Transverse colon (tissue), 4 donors: ENCODE measurements around the gene ADGRA3. TPM values are rescaled to one million over a fixed set of nuclear protein-coding genes. Genes with fewer than 3 reads are reported as not detected.

ENCODE experiments used
- DNase-seq: peaks from one replicate; pipeline ENCODE4 v3.0.0-alpha.2; 2019
- H3K27ac ChIP-seq, 4 donors: fragments of 200-600 bp; sonication (generic); 2 replicates each; pipeline ENCODE4 v1.5.1; 2016 to 2018; ENCODE audit warnings: inconsistent platforms in 4 of 4
- H3K27me3 ChIP-seq: fragments of 200-600 bp; sonication (generic); 2 replicates; pipeline ENCODE4 v1.5.1; 2017; ENCODE audit warnings: inconsistent platforms
- H3K36me3 ChIP-seq, 4 donors: fragments of 200-600 bp; sonication (generic); 2 replicates each; pipeline ENCODE4 v1.5.1; 2017 to 2019; ENCODE audit warnings: inconsistent platforms in 4 of 4
- H3K4me1 ChIP-seq, 4 donors: fragments of 200-600 bp; sonication (generic); 2 replicates each; pipeline ENCODE4 v1.5.1; 2017 to 2020; ENCODE audit warnings: inconsistent platforms in 4 of 4
- H3K4me3 ChIP-seq, 4 donors: fragments of 200-600 bp; sonication (generic); 1 replicate in 1 of 4; 2 replicates in 3 of 4; pipeline versions ENCODE4 v1.5.1 to v1.6.1; 2017 to 2019; ENCODE audit warnings: inconsistent platforms in 4 of 4
- H3K9me3 ChIP-seq, 2 donors: fragments of 200-600 bp; sonication (generic); 2 replicates each; pipeline ENCODE4 v1.5.1; 2017 to 2019; ENCODE audit warnings: inconsistent platforms in 2 of 2
- CTCF ChIP-seq, 5 experiments: fragments of 200-600 bp in 3 of 5; fragments of 450-650 bp in 2 of 5; sonication (generic) in 3 of 5; IDR thresholded peaks; 1 replicate in 2 of 5; 2 replicates in 3 of 5; pipeline ENCODE4 v1.5.1; 2016 to 2017; ENCODE audit warnings: antibody characterized with exemption in 5 of 5, inconsistent platforms in 3 of 5, mild to moderate bottlenecking in 2 of 5, moderate library complexity in 1 of 5
- EP300 ChIP-seq: sonication (generic); formaldehyde crosslinking; IDR thresholded peaks from one replicate; pipeline ENCODE4 v1.6.1; 2017; ENCODE audit warnings: antibody characterized with exemption, low read depth
- POLR2A ChIP-seq: fragments of 450-650 bp; IDR thresholded peaks from one replicate; pipeline ENCODE4 v1.6.1; 2016; ENCODE audit warnings: antibody characterized with exemption, mild to moderate bottlenecking, moderate library complexity
- POLR2AphosphoS5 ChIP-seq, 3 donors: sonication (generic); formaldehyde crosslinking; IDR thresholded peaks; one replicate each; pipeline ENCODE4 v1.6.1; 2016; ENCODE audit warnings: antibody characterized with exemption in 3 of 3
- WGBS, 2 donors: methylation state at CpG; one replicate each; pipeline ENCODE4 v1.1.5; 2018; ENCODE audit warnings: low coverage in 1 of 2; 5-methylcytosine and 5-hydroxymethylcytosine counted together
- in situ Hi-C, 4 donors: fragments of 200-750 bp; cut with MboI; loops; one replicate each; pipeline versions ENCODE4 v1.15.0 to v1.15.1; 2017; ENCODE audit warnings: low sequenced_read_pairs in 3 of 4, low pct_ligation_motif_present in 1 of 4, low pct_unique_long_range_greater_than_20kb in 1 of 4
- intact Hi-C: fragments of 100-400 bp; cut with DNase I; formaldehyde crosslinking; loops from one replicate; pipeline ENCODE4 v1.15.1; 2023; ENCODE audit warnings: low total_unique reads
- total RNA-seq, 4 donors: library from RNA; depleted of rRNA; stranded (reverse); fragments of >200 nt; gene quantifications; one replicate each; pipeline ENCODE4 v1.1.0, GENCODE V29; 2016

The ADGRA3 gene
- total RNA-seq, result 100 to 1,000 TPM in 1 of 4 donors, 10 to 100 TPM in 3; 76.7 to 126 (median 91.1) TPM

GRCh38 chr4:22515888-22516541, at the start of gene ADGRA3:
ADGRA3 (minus strand) TSS chr4:22516066; CDS start chr4:22515784, 282 bp downstream.
- H3K36me3 ChIP-seq, result no peaks in the 10 kb centered on the region
- 3% methylated on average over 61 of the region's 74 CpGs; no CpG with 5 or more reads in 1 of the 2 donors for WGBS, 2 donors
- in situ Hi-C loops, result no loop called here
- H3K27me3 ChIP-seq, result no peaks in the 10 kb centered on the region
- H3K27ac ChIP-seq, result peak within 1 kb of the TSS; percentile 77 to 90 (median 88)
- intact Hi-C loops, result no loop called here
- no peaks in the 10 kb centered on the region for H3K9me3 ChIP-seq
- peaks cover 3 to 43% (median 16%) of the 10 kb centered on the region in 4 donors for H3K4me1 ChIP-seq
- peak; percentile 80 for DNase-seq
- peak within 1 kb of the TSS; percentile 41 to 58 (median 52) for H3K4me3 ChIP-seq
- no peak for TF ChIP-seq EP300
- peak in 2 of 3 donors; percentile 18 to 59 for TF ChIP-seq POLR2AphosphoS5 (IDR thresholded peaks at IDR 0.05)
- no peak for TF ChIP-seq CTCF (IDR thresholded peaks at IDR 0.05)
- peak; percentile 43 for TF ChIP-seq POLR2A

- DNase-seq, result peak; percentile 49
- TF ChIP-seq POLR2AphosphoS5 (IDR thresholded peaks at IDR 0.05) (peak in 1 of 3 donors; percentile 31), CTCF (IDR thresholded peaks at IDR 0.05) (no peak), EP300 (no peak), POLR2A (no peak)
Measured at GRCh38 chr4:22556495-22556894, 40.6 kb upstream of the ADGRA3 start.

GRCh38 chr4:22554670-22555069, 38.8 kb upstream of the ADGRA3 start:
- intact Hi-C loops, result no loop called here

More at GRCh38 chr4:22556495-22556894, 40.6 kb upstream of the ADGRA3 start:
- Histone ChIP-seq H3K4me1 (peaks cover 4 to 21% (median 10%) of the 10 kb centered on the region in 4 donors), H3K27ac (peak overlapping the region; percentile 62 to 80 (median 65)), H3K4me3 (no peak overlapping the region), H3K36me3 (no peaks in the 10 kb centered on the region), H3K9me3 (peaks cover 0 to 4% of the 10 kb centered on the region in 2 donors), H3K27me3 (no peaks in the 10 kb centered on the region)
- intact Hi-C loops (no loop called here), in situ Hi-C loops (no loop called here)

More at GRCh38 chr4:22554670-22555069, 38.8 kb upstream of the ADGRA3 start:
- 66 to 77% methylated on average over 2 of the region's 2 CpGs for WGBS, 2 donors
- in situ Hi-C loops, result no loop called here
- Histone ChIP-seq H3K36me3 (no peaks in the 10 kb centered on the region), H3K27ac (no peak overlapping the region), H3K27me3 (no peaks in the 10 kb centered on the region), H3K9me3 (peaks cover 0 to 4% of the 10 kb centered on the region in 2 donors), H3K4me3 (no peak overlapping the region), H3K4me1 (peaks cover 4 to 21% (median 10%) of the 10 kb centered on the region in 4 donors)
- DNase-seq, result no peak
- TF ChIP-seq POLR2AphosphoS5 (IDR thresholded peaks at IDR 0.05) (no peak), CTCF (IDR thresholded peaks at IDR 0.05) (no peak), EP300 (no peak), POLR2A (no peak)
